ENCODE results near the gene ABCD3.
"Not testable (repeated sequence)": the region's sequence is repeated elsewhere in the genome, so short reads cannot be mapped to it uniquely, and the experiment has no call there.

The ABCD3 gene

GRCh38 chr1:94553931-94554330, 135.7 kb downstream of the ABCD3 start:
- no peak for DNase-seq

- DNase-seq = no peak
These were observed 136.4 kb downstream of the ABCD3 start for GRCh38 chr1:94554580-94554979.

DNA sequence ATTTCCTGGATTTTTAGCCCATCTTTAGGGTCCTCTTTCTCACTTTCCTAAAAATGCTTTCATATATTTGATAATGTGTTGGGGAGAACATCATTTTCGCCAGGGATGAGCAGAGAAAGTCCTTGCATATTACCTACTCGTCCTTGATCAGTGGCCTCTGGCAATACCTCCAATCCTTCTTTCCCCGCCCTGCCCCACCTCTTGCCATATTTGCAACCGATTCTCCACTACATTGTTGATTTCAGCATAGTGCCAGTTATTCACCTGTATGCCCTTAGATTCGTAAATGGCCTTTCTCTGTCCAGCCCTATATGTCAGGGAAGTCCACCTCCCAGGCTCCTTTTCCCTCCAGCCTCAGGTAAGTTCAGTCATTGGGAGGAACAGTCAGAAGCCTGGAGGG, 136.9 kb downstream of the ABCD3 start:
- DNase-seq = no peak

- DNase-seq = no peak
These were observed 141.7 kb downstream of the ABCD3 start for GRCh38 chr1:94559921-94560320.

DNA sequence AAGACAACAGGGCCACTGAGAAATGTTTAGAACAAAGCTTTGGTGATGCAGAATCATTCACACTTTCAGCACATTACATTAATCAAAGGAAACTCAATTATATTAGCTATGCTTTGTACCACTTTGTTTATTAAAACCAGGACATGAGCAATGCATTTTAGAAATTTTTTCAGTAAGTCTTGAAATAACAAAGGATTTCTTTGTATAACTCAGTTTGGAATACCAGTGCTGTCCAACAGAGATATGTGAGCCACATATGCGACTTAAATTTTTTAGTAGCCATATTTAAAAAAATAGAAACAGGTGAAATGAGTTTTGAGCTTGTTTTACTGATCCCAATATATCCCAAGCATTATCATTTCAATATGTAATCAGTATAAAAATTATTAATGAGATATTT, 142.1 kb downstream of the ABCD3 start:
- DNase-seq = no peak

DNA sequence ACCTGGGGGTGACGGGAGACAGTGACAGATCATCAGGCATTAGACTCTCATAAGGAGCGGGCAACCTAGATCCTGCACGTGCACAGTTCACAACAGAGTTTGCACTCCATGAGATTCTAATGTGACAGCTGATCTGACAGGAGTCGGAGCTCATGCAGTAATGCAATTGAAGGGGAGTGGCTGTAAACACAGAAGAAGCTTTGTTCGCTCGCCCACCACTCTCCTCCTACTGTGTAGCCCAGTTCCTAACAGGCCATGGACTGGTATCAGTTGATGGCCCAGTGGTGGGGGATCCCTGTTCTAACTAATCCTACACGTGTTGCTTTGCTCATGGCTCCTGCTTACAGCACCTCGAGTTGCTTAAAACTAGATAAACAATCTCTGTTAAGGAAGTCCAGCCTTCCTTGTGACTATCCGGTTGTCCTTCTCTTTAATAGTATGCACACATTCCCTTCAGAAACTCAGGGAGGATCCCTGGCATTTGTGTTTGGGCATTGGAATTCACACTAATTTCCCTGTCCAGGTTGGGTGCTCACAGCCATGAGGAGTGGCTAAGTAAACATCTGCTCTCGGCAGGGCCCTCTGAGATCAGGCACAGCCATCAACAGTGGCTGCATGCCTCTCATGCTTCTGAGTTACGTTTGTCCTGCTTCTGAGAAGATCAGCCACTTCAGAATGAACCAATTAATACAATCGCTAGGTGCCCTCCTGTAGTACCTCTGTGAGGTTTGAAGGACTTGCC, 144.5 kb downstream of the ABCD3 start:
- no peak for DNase-seq

GRCh38 chr1:94565901-94566300, 147.7 kb downstream of the ABCD3 start:
- no peak for DNase-seq

DNA sequence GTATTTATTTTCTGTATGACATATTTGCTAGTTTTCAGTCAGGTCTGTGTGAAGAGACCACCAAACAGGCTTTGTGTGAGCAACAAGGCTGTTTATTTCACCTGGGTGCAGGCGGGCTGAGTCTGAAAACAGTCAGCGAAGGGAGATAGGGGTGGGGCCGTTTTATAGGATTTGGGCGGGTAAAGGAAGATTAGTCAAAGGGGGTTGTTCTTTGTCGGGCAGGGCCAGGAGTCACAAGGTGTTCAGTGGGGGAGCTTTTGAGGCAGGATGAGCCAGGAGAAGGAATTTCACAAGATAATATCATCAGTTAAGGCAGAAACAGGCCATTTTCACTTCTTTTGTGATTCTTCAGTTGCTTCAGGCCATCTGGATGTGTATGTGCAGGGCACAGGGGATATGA, 148.2 kb downstream of the ABCD3 start:
- not testable (repeated sequence) for DNase-seq

DNA sequence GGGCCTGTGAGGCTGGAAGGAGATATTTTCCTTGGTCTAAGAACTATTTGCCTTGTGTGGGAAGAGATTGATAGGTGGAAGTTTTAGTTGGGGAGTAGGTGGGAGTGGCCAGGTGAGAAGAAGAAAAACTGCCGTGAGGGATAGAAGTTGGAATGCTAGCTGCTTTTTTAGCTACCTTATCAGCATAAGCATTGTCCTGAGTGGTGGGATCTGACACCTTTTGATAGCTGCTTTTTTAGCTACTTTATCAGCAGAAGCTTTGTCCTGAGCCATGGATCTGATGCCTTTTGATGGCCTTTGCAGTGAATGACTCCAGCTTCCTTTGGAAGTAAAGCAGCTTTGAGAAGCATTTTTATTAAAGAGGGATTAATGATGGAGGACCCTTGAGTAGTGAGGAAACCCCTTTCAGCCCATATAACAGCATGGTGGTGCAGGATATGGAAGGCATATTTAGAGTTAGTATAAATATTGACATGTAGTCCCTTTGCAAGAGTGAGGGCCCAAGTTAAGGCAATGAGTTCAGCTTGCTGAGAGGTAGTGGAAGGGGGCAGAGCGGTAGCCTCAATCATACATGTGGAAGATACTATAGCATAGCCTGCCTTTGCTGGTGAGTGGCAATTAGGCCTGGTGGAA, 149.9 kb downstream of the ABCD3 start:
- DNase-seq = not testable (repeated sequence)
